ENCODE results near the gene ASRGL1.

GRCh38 chr11:62406034-62406433, 68.8 kb downstream of the ASRGL1 start:
- TF ChIP-seq, protein P1, sequence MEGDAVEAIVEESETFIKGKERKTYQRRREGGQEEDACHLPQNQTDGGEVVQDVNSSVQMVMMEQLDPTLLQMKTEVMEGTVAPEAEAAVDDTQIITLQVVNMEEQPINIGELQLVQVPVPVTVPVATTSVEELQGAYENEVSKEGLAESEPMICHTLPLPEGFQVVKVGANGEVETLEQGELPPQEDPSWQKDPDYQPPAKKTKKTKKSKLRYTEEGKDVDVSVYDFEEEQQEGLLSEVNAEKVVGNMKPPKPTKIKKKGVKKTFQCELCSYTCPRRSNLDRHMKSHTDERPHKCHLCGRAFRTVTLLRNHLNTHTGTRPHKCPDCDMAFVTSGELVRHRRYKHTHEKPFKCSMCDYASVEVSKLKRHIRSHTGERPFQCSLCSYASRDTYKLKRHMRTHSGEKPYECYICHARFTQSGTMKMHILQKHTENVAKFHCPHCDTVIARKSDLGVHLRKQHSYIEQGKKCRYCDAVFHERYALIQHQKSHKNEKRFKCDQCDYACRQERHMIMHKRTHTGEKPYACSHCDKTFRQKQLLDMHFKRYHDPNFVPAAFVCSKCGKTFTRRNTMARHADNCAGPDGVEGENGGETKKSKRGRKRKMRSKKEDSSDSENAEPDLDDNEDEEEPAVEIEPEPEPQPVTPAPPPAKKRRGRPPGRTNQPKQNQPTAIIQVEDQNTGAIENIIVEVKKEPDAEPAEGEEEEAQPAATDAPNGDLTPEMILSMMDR (IDR thresholded peaks at IDR 0.05; ENCODE audit: insufficient read depth, low read depth, low read length): no peak
- TF ChIP-seq EZH2 (IDR thresholded peaks at IDR 0.05; ENCODE audit: insufficient read depth, low read length): no peak

Data from astrocyte (in vitro differentiated cells and primary cell).